Measurements from ENCODE around the gene CDC25A. TPM values are rescaled to one million over a fixed set of nuclear protein-coding genes. Genes with fewer than 3 reads are reported as not detected.

The CDC25A gene
- total RNA-seq, 1 experiment from 2014 or later: 19.6 TPM

DNA sequence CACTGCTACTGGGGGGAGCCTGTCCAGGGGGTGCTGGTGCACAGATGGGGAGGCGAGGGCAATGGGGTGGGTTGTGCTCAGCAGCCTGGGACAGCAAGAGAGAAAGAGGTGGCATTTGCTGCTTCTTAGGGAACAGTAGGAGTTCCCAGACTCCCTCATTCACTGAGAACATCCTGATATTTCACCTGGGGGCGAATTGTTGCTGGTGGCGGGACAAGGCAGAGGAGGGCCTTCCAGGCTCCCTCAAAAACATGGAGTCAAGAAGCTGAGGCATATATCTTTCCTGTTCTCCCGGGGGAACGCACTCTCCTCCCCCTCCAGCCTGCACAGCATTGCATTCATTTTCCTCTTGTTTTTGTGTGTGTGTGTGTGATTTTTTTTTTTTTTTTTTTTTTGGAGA, 65.7 kb downstream of the CDC25A start:
- Histone ChIP-seq H2AFZ (ENCODE audit: low read depth, low read length, poor library complexity, severe bottlenecking) (no peak overlapping the region), H3K79me2 (ENCODE audit: insufficient read depth, low read length) (no peaks in the 10 kb centered on the region), H3K9me2 (ENCODE audit: insufficient read depth) (no peaks in the 10 kb centered on the region), H3K4me1 (ENCODE audit: control insufficient read depth in 1 of 2, insufficient read depth in 2 of 2, low read length in 2 of 2) (no peaks in the 10 kb centered on the region), H3K27me3 (ENCODE audit: insufficient read depth, low read length) (no peaks in the 10 kb centered on the region), H4K20me1 (ENCODE audit: insufficient read depth) (no peaks in the 10 kb centered on the region), H3K4me3 (replicated peaks in 1 of 2; ENCODE audit: low read depth in 1 of 2, low read length in 2 of 2) (no peak overlapping the region), H3K4me2 (ENCODE audit: low read length) (no peak overlapping the region), H3K36me3 (ENCODE audit: control insufficient read depth in 1 of 2, insufficient read depth in 2 of 2, low read length in 2 of 2) (no peaks in the 10 kb centered on the region), H3K27ac (ENCODE audit: low read depth, low read length) (no peak overlapping the region), H3K9ac (ENCODE audit: low read length) (no peak overlapping the region), H3K9me3 (ENCODE audit: control insufficient read depth in 1 of 2, insufficient read depth in 1 of 2, low read depth in 1 of 2, low read length in 2 of 2) (no peaks in the 10 kb centered on the region)
- ChIA-PET POLR2A (no interaction called here), RAD21 (ENCODE audit: low non-redundant PET in 1 of 2, low total read pairs in 2 of 2, uncharacterized antibody in 2 of 2, unreplicated experiment in 2 of 2) (no interaction called here), CTCF (no interaction called here)
- ATAC-seq (no peak), DNase-seq (ENCODE audit: low read depth, low spot score) (no peak)
- intact Hi-C loops (cut with micrococcal nuclease): no loop called here
- BruUV-seq (replicated peaks): no TSS peak
- no peak for TF ChIP-seq EGR1 (IDR thresholded peaks at IDR 0.05; ENCODE audit: low read depth)
- TF ChIP-seq POLR2AphosphoS5 (IDR thresholded peaks at IDR 0.05; ENCODE audit: low read depth, low read length): no peak
- TF ChIP-seq SP1 (IDR thresholded peaks at IDR 0.05; ENCODE audit: low read depth): no peak
- TF ChIP-seq, protein P1, sequence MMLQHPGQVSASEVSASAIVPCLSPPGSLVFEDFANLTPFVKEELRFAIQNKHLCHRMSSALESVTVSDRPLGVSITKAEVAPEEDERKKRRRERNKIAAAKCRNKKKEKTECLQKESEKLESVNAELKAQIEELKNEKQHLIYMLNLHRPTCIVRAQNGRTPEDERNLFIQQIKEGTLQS (IDR thresholded peaks at IDR 0.05): no peak
- no peak for TF ChIP-seq EZH2 (IDR thresholded peaks at IDR 0.05)
- TF ChIP-seq, protein P2, sequence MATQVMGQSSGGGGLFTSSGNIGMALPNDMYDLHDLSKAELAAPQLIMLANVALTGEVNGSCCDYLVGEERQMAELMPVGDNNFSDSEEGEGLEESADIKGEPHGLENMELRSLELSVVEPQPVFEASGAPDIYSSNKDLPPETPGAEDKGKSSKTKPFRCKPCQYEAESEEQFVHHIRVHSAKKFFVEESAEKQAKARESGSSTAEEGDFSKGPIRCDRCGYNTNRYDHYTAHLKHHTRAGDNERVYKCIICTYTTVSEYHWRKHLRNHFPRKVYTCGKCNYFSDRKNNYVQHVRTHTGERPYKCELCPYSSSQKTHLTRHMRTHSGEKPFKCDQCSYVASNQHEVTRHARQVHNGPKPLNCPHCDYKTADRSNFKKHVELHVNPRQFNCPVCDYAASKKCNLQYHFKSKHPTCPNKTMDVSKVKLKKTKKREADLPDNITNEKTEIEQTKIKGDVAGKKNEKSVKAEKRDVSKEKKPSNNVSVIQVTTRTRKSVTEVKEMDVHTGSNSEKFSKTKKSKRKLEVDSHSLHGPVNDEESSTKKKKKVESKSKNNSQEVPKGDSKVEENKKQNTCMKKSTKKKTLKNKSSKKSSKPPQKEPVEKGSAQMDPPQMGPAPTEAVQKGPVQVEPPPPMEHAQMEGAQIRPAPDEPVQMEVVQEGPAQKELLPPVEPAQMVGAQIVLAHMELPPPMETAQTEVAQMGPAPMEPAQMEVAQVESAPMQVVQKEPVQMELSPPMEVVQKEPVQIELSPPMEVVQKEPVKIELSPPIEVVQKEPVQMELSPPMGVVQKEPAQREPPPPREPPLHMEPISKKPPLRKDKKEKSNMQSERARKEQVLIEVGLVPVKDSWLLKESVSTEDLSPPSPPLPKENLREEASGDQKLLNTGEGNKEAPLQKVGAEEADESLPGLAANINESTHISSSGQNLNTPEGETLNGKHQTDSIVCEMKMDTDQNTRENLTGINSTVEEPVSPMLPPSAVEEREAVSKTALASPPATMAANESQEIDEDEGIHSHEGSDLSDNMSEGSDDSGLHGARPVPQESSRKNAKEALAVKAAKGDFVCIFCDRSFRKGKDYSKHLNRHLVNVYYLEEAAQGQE (IDR thresholded peaks at IDR 0.05; ENCODE audit: low read depth): no peak
- no peak for TF ChIP-seq EZH2phosphoT487 (IDR thresholded peaks at IDR 0.05; ENCODE audit: borderline replicate concordance)
- no peak for TF ChIP-seq CBX3 (IDR thresholded peaks at IDR 0.05; ENCODE audit: low read depth)
- TF ChIP-seq JUND (IDR thresholded peaks at IDR 0.05): no peak
- TF ChIP-seq TCF7L2 (IDR thresholded peaks at IDR 0.05; ENCODE audit: borderline replicate concordance, extremely low read depth, insufficient read depth, insufficient read length): no peak
- no peak for TF ChIP-seq YY1 (IDR thresholded peaks at IDR 0.05; ENCODE audit: extremely low read depth, insufficient replicate concordance, low read depth, low read length)
- TF ChIP-seq ZFX (IDR thresholded peaks at IDR 0.05): no peak
- no peak for TF ChIP-seq ZNF274 (IDR thresholded peaks at IDR 0.05; ENCODE audit: low read depth, low read length)
- no peak for TF ChIP-seq POLR2A (IDR thresholded peaks at IDR 0.05; ENCODE audit: borderline replicate concordance, extremely low read depth, insufficient read depth, insufficient read length)

All from HCT116 (cell line).